Neural progenitor cell (in vitro differentiated cells): ENCODE data around the gene DDX23. TPM values are rescaled to one million over a fixed set of nuclear protein-coding genes. Genes with fewer than 3 reads are reported as not detected.
A peak's percentile ranks its signal among the peaks of the same experiment; 100 is the strongest.

Experiments used
- DNase-seq: peaks from one replicate; pipeline ENCODE4 v3.0.0-alpha.2; 2016; ENCODE audit warnings: low spot score
- H2AFZ ChIP-seq: fragments of 200-600 bp; sonication (generic); replicated peaks from 2 replicates; pipeline ENCODE4 v1.6.1; 2016; ENCODE audit warnings: antibody characterized with exemption
- H3F3A ChIP-seq: fragments of 200-600 bp; sonication (generic); 2 replicates; pipeline ENCODE4 v1.6.1; 2016; ENCODE audit warnings: antibody characterized with exemption, low read depth
- H3K27ac ChIP-seq: fragments of 200-600 bp; sonication (generic); 2 replicates; pipeline ENCODE4 v1.5.1; 2016; ENCODE audit warnings: mild to moderate bottlenecking
- H3K27me3 ChIP-seq: fragments of 200-600 bp; sonication (generic); 2 replicates; pipeline ENCODE4 v1.6.1; 2016; ENCODE audit warnings: mild to moderate bottlenecking, moderate library complexity
- H3K36me3 ChIP-seq: fragments of 200-600 bp; sonication (generic); 2 replicates; pipeline ENCODE4 v1.5.1; 2016
- H3K4me1 ChIP-seq: fragments of 200-600 bp; sonication (generic); 2 replicates; pipeline ENCODE4 v1.6.1; 2016; ENCODE audit warnings: mixed run types
- H3K4me2 ChIP-seq: fragments of 200-600 bp; sonication (generic); 2 replicates; pipeline ENCODE4 v1.6.1; 2016
- H3K4me3 ChIP-seq: fragments of 200-600 bp; sonication (generic); 2 replicates; pipeline ENCODE4 v1.5.1; 2016
- H3K79me2 ChIP-seq: fragments of 200-600 bp; sonication (generic); 2 replicates; pipeline ENCODE4 v1.6.1; 2016; ENCODE audit warnings: low read depth
- H3K9ac ChIP-seq: fragments of 200-600 bp; sonication (generic); 2 replicates; pipeline ENCODE4 v1.6.1; 2016
- H3K9me3 ChIP-seq: fragments of 200-600 bp; sonication (generic); 2 replicates; pipeline ENCODE4 v1.5.1; 2016; ENCODE audit warnings: low read depth
- H4K20me1 ChIP-seq: fragments of 200-600 bp; sonication (generic); 2 replicates; pipeline ENCODE4 v1.6.1; 2016; ENCODE audit warnings: low read depth
- H3K27ac Mint-ChIP-seq: 3 replicates; pipeline ENCODE4 v1.8.0; 2021; ENCODE audit warnings: mixed read lengths
- H3K27me3 Mint-ChIP-seq: 2 replicates; pipeline ENCODE4 v1.8.0; 2022; ENCODE audit warnings: low read depth, mild to moderate bottlenecking, inconsistent platforms, moderate library complexity, mixed read lengths; ENCODE audit not compliant: insufficient read depth
- H3K36me3 Mint-ChIP-seq: 3 replicates; pipeline ENCODE4 v1.8.0; 2021; ENCODE audit warnings: mixed read lengths
- H3K4me1 Mint-ChIP-seq: 3 replicates; pipeline ENCODE4 v1.8.0; 2021; ENCODE audit warnings: mixed read lengths
- H3K4me3 Mint-ChIP-seq: 3 replicates; pipeline ENCODE4 v1.8.0; 2021; ENCODE audit warnings: mild to moderate bottlenecking, moderate library complexity, mixed read lengths
- H3K9me3 Mint-ChIP-seq: 3 replicates; pipeline ENCODE4 v1.8.0; 2020; ENCODE audit warnings: mixed read lengths
- CTCF ChIP-seq: fragments of 200-600 bp; sonication (generic); IDR thresholded peaks from 2 replicates; pipeline ENCODE4 v1.5.1; 2017; ENCODE audit warnings: antibody characterized with exemption, mild to moderate bottlenecking
- EZH2 ChIP-seq: fragments of 200-600 bp; sonication (generic); IDR thresholded peaks from 2 replicates; pipeline ENCODE4 v1.6.1; 2017; ENCODE audit warnings: antibody characterized with exemption, mild to moderate bottlenecking, moderate library complexity
- EZH2phosphoT487 ChIP-seq: fragments of 200-600 bp; sonication (generic); IDR thresholded peaks from 2 replicates; pipeline ENCODE4 v1.6.1; 2017; ENCODE audit warnings: antibody characterized with exemption
- total RNA-seq: library from RNA; depleted of rRNA; stranded (reverse); fragments of >200 nt; gene quantifications from 2 replicates; pipeline ENCODE4 v1.2.3, GENCODE V29; 2015; ENCODE audit warnings: low replicate concordance

The DDX23 gene
- total RNA-seq, 1 donor from 2014 or later: 109 TPM

GRCh38 chr12:48824112-48824511, 27.9 kb downstream of the DDX23 start:
- no peak overlapping the region for H3K27ac ChIP-seq
- no peaks in the 10 kb centered on the region for H3K9me3 ChIP-seq
- no peak overlapping the region for H3K4me3 Mint-ChIP-seq
- peaks cover 10% of the 10 kb centered on the region for H3K79me2 ChIP-seq
- H3K27ac Mint-ChIP-seq: no peak overlapping the region
- H3K27me3 ChIP-seq: no peaks in the 10 kb centered on the region
- H3F3A ChIP-seq: peaks cover 6% of the 10 kb centered on the region
- H3K4me1 Mint-ChIP-seq: peaks cover 10% of the 10 kb centered on the region
- peaks cover 31% of the 10 kb centered on the region for H3K36me3 Mint-ChIP-seq
- no peak overlapping the region for H3K9ac ChIP-seq
- H3K36me3 ChIP-seq: no peaks in the 10 kb centered on the region
- TF ChIP-seq EZH2 (no peak), CTCF (no peak), EZH2phosphoT487 (no peak)
- peaks cover 7% of the 10 kb centered on the region for H3K27me3 Mint-ChIP-seq
- H3K4me3 ChIP-seq: no peak overlapping the region
- H3K4me1 ChIP-seq: peaks cover 10% of the 10 kb centered on the region
- H3K9me3 Mint-ChIP-seq: no peaks in the 10 kb centered on the region
- H2AFZ ChIP-seq: no peak overlapping the region
- H4K20me1 ChIP-seq: peaks cover 20% of the 10 kb centered on the region
- no peak overlapping the region for H3K4me2 ChIP-seq
- DNase-seq: no peak

- Histone ChIP-seq H3K27me3 (no peaks in the 10 kb centered on the region), H3K79me2 (peaks cover 12% of the 10 kb centered on the region), H3K4me3 (no peak overlapping the region), H3K4me1 (peaks cover 10% of the 10 kb centered on the region), H3F3A (peaks cover 8% of the 10 kb centered on the region), H2AFZ (no peak overlapping the region), H4K20me1 (peaks cover 15% of the 10 kb centered on the region), H3K36me3 (no peaks in the 10 kb centered on the region), H3K9ac (no peak overlapping the region), H3K9me3 (no peaks in the 10 kb centered on the region), H3K4me2 (no peak overlapping the region), H3K27ac (no peak overlapping the region)
- Mint-ChIP-seq H3K27me3 (peaks cover 5% of the 10 kb centered on the region), H3K4me1 (peaks cover 14% of the 10 kb centered on the region), H3K4me3 (no peak overlapping the region), H3K36me3 (peaks cover 25% of the 10 kb centered on the region), H3K9me3 (no peaks in the 10 kb centered on the region), H3K27ac (no peak overlapping the region)
- TF ChIP-seq EZH2 (no peak), CTCF (no peak), EZH2phosphoT487 (no peak)
- no peak for DNase-seq
These were observed 28.7 kb downstream of the DDX23 start for GRCh38 chr12:48823281-48823680.

- H3K27me3 ChIP-seq: peaks cover 2% of the 10 kb centered on the region
- no peaks in the 10 kb centered on the region for H3K36me3 ChIP-seq
- H3K9ac ChIP-seq: no peak overlapping the region
- H4K20me1 ChIP-seq: peaks cover 12% of the 10 kb centered on the region
- peaks cover 10% of the 10 kb centered on the region for H3F3A ChIP-seq
- Mint-ChIP-seq H3K27me3 (peaks cover 5% of the 10 kb centered on the region), H3K9me3 (no peaks in the 10 kb centered on the region), H3K36me3 (peaks cover 25% of the 10 kb centered on the region), H3K4me1 (peaks cover 14% of the 10 kb centered on the region), H3K4me3 (no peak overlapping the region), H3K27ac (no peak overlapping the region)
- peaks cover 12% of the 10 kb centered on the region for H3K79me2 ChIP-seq
- H3K9me3 ChIP-seq: no peaks in the 10 kb centered on the region
- H3K4me1 ChIP-seq: peaks cover 12% of the 10 kb centered on the region
- no peak overlapping the region for H3K27ac ChIP-seq
- no peak for TF ChIP-seq EZH2
- no peak overlapping the region for H3K4me2 ChIP-seq
- H3K4me3 ChIP-seq: no peak overlapping the region
- H2AFZ ChIP-seq: no peak overlapping the region
- DNase-seq: no peak
These were observed 29.3 kb downstream of the DDX23 start for GRCh38 chr12:48822711-48823110.

- Histone ChIP-seq H3K27ac (no peak overlapping the region), H2AFZ (no peak overlapping the region), H3K4me2 (no peak overlapping the region), H3K4me1 (peaks cover 17% of the 10 kb centered on the region), H3K27me3 (peaks cover 8% of the 10 kb centered on the region), H3K36me3 (no peaks in the 10 kb centered on the region), H3K79me2 (peaks cover 12% of the 10 kb centered on the region), H3K4me3 (no peak overlapping the region), H3F3A (peaks cover 16% of the 10 kb centered on the region), H3K9me3 (no peaks in the 10 kb centered on the region), H3K9ac (no peak overlapping the region), H4K20me1 (peaks cover 14% of the 10 kb centered on the region)
- TF ChIP-seq CTCF (no peak), EZH2phosphoT487 (no peak), EZH2 (no peak)
- Mint-ChIP-seq H3K27me3 (peaks cover 7% of the 10 kb centered on the region), H3K27ac (no peak overlapping the region), H3K4me3 (peak overlapping the region; percentile 9), H3K36me3 (peaks cover 25% of the 10 kb centered on the region), H3K9me3 (no peaks in the 10 kb centered on the region), H3K4me1 (peaks cover 20% of the 10 kb centered on the region)
- DNase-seq: no peak
These were observed 29.8 kb downstream of the DDX23 start for GRCh38 chr12:48822139-48822538.
